ENCODE results near the gene MUTYH. TPM values are rescaled to one million over a fixed set of nuclear protein-coding genes. Genes with fewer than 3 reads are reported as not detected.
"Not testable (repeated sequence)": the region's sequence is repeated elsewhere in the genome, so short reads cannot be mapped to it uniquely, and the experiment has no call there.

MUTYH gene
- total and polyA plus RNA-seq, 2 donors = 25.5 to 37.3 TPM

DNA sequence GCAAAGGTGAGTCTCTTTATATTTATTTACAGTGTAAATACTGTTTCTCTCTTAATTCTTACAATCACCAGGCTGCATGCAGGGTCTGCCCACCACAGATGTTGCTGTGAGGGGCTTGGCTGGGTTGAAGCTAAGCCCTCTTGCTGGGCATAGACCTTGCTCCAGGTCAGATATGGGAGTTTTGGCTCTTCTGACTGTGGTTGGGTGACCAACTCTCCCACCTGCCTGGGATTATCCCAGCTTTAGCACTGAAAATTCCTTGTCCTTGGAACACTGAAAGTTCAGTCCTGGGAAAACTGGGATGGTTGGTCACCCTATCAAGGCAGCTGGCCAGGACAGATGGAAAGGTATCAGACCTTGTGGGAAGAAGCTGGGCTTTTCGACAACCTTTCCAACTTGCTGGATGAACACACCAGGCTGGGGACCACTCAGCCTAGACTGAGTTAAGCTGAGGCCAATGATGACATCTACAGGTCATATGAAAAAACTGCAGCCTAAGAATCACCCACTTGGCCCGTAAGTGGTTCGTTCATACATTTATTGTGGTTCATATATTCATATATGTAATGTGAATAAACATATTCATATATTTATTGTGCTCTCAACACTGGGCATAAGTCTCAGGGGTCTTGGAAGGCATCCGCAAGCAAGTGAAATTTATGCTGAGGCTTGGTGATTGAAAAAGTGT lies 40.1 kb downstream of the MUTYH start:
- Histone ChIP-seq H3K27me3 (ENCODE audit: control insufficient read depth in 2 of 2, insufficient read depth in 1 of 2, low read length in 1 of 2) (no peaks in the 10 kb centered on the region), H3K27ac (ENCODE audit: low read depth in 1 of 2, low read length in 1 of 2) (no peak overlapping the region), H3K36me3 (ENCODE audit: control insufficient read depth in 2 of 2, insufficient read depth in 2 of 2, low read length in 1 of 2) (no peaks in the 10 kb centered on the region), H3K4me3 (ENCODE audit: low read length in 2 of 2) (no peak overlapping the region), H3K9me3 (ENCODE audit: control insufficient read depth in 2 of 2, insufficient read depth in 1 of 2, low read length in 1 of 2) (no peaks in the 10 kb centered on the region), H3K4me1 (ENCODE audit: control insufficient read depth in 2 of 2, insufficient read depth in 2 of 2, low read length in 2 of 2) (peaks cover 8 to 18% of the 10 kb centered on the region in 2 donors)
- DNase-seq (ENCODE audit: low read depth in 6 of 9, low spot score in 9 of 9) = peak in 7 of 9 donors; percentile 42 to 78 (median 53)
- 29% methylated on average over 4 of the region's 4 CpGs for WGBS

DNA sequence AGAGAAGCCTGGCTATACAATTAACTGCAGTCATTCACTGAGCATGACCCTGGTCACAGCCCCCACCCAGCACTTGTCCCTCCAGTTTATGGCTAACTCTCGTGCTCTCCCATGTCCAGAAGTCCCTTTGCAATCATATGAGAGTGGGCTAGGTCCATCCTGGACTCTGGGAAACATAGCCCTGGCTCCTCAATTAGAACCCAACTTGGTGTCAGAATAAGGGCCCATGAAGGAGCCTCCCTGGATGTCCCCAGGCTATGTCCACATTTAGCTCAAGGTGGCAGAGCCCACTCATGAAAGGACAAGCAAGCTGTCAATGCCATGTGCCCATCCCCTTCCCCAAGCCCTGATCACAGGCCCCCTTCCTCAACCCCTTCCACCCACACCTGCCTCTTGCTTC lies 40.9 kb downstream of the MUTYH start:
- Histone ChIP-seq H3K9me3 (ENCODE audit: control insufficient read depth in 2 of 2, insufficient read depth in 1 of 2, low read length in 1 of 2) (no peaks in the 10 kb centered on the region), H3K27ac (ENCODE audit: low read depth in 1 of 2, low read length in 1 of 2) (no peak overlapping the region), H3K4me3 (ENCODE audit: low read length in 2 of 2) (no peak overlapping the region), H3K36me3 (ENCODE audit: control insufficient read depth in 2 of 2, insufficient read depth in 2 of 2, low read length in 1 of 2) (no peaks in the 10 kb centered on the region), H3K27me3 (ENCODE audit: control insufficient read depth in 2 of 2, insufficient read depth in 1 of 2, low read length in 1 of 2) (no peaks in the 10 kb centered on the region), H3K4me1 (ENCODE audit: control insufficient read depth in 2 of 2, insufficient read depth in 2 of 2, low read length in 2 of 2) (peaks cover 3 to 10% of the 10 kb centered on the region in 2 donors)
- DNase-seq (ENCODE audit: low read depth in 6 of 9, low spot score in 9 of 9) = no peak
- WGBS = 90% methylated on average over 1 of the region's 1 CpG

DNA sequence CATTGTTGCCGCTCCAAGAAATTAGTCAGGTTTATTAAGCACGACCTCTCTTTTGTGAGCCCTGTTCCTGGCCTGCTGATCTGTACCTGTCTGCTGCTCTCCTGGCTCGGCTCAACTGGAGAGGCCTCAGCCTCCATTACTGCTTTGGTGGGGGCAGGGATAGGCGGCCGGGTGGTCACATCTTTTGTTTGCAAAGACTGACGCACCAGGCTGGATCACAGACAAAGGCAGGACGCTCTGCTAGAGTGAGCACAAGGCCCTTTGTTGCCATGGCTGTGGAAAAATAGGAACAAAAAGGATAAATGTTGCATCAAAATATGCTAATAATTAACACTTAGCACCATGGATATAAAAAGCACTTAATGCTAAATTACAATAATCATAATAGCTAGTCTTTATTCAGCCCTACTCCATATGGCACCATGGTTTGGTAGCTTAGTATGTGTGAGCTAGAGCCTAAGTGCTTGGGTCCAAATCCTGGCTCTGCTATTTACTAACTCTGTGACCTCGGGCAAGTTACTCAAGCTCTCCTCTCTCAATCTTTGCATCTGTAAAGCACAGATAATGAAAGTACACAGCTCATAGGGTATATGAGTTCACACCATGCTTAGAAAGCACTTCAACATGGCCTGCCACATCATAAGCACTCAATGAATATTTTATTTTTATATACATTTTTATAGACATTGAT lies 42.4 kb downstream of the MUTYH start:
- H3K27ac ChIP-seq (ENCODE audit: low read depth in 1 of 2, low read length in 1 of 2) = no peak overlapping the region
- no peaks in the 10 kb centered on the region for H3K27me3 ChIP-seq (ENCODE audit: control insufficient read depth in 2 of 2, insufficient read depth in 1 of 2, low read length in 1 of 2)
- no peaks in the 10 kb centered on the region for H3K9me3 ChIP-seq (ENCODE audit: control insufficient read depth in 2 of 2, insufficient read depth in 1 of 2, low read length in 1 of 2)
- WGBS = 97% methylated on average over 8 of the region's 8 CpGs
- H3K36me3 ChIP-seq (ENCODE audit: control insufficient read depth in 2 of 2, insufficient read depth in 2 of 2, low read length in 1 of 2) = no peaks in the 10 kb centered on the region
- peaks cover under 1 to 2% of the 10 kb centered on the region in 2 donors for H3K4me1 ChIP-seq (ENCODE audit: control insufficient read depth in 2 of 2, insufficient read depth in 2 of 2, low read length in 2 of 2)
- DNase-seq (ENCODE audit: low read depth in 6 of 9, low spot score in 9 of 9) = no peak
- H3K4me3 ChIP-seq (ENCODE audit: low read length in 2 of 2) = no peak overlapping the region

DNA sequence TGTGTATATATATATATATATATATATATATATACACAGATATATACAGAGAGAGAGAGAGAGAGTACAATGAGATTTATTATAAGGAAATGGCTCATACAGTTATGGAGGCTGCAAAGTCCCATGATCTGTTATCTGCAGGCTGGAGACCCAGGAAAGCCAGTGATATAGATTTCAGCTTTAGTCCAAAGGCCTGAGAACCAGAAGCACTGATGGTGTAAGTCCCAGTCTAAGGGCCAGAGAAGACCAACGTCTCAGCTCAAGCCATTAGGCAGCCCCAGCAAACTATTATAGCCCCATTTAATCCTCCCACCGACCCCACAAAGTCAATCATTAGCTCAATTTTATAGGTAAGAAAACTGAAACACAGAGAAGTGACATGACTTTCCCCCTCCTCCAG lies 48.5 kb downstream of the MUTYH start:
- no peaks in the 10 kb centered on the region for H3K27me3 ChIP-seq (ENCODE audit: control insufficient read depth in 2 of 2, insufficient read depth in 1 of 2, low read length in 1 of 2)
- H3K4me1 ChIP-seq (ENCODE audit: control insufficient read depth in 2 of 2, insufficient read depth in 2 of 2, low read length in 2 of 2) = no peaks in the 10 kb centered on the region
- no peak for DNase-seq (ENCODE audit: low read depth in 6 of 9, low spot score in 9 of 9)
- H3K27ac ChIP-seq (ENCODE audit: low read depth in 1 of 2, low read length in 1 of 2) = no peak overlapping the region
- no peaks in the 10 kb centered on the region for H3K9me3 ChIP-seq (ENCODE audit: control insufficient read depth in 2 of 2, insufficient read depth in 1 of 2, low read length in 1 of 2)
- WGBS = 93% methylated on average over 2 of the region's 2 CpGs
- no peak overlapping the region for H3K4me3 ChIP-seq (ENCODE audit: low read length in 2 of 2)
- no peaks in the 10 kb centered on the region for H3K36me3 ChIP-seq (ENCODE audit: control insufficient read depth in 2 of 2, insufficient read depth in 2 of 2, low read length in 1 of 2)

GRCh38 chr1:45291002-45291401 lies 49.2 kb downstream of the MUTYH start:
- not testable (repeated sequence) for H3K27ac ChIP-seq (ENCODE audit: low read depth in 1 of 2, low read length in 1 of 2); H3K4me1 ChIP-seq (ENCODE audit: control insufficient read depth in 2 of 2, insufficient read depth in 2 of 2, low read length in 2 of 2); H3K36me3 ChIP-seq (ENCODE audit: control insufficient read depth in 2 of 2, insufficient read depth in 2 of 2, low read length in 1 of 2); DNase-seq (ENCODE audit: low read depth in 6 of 9, low spot score in 9 of 9); H3K9me3 ChIP-seq (ENCODE audit: control insufficient read depth in 2 of 2, insufficient read depth in 1 of 2, low read length in 1 of 2); H3K4me3 ChIP-seq (ENCODE audit: low read length in 2 of 2); H3K27me3 ChIP-seq (ENCODE audit: control insufficient read depth in 2 of 2, insufficient read depth in 1 of 2, low read length in 1 of 2)
- 87% methylated on average over 6 of the region's 6 CpGs for WGBS

DNA sequence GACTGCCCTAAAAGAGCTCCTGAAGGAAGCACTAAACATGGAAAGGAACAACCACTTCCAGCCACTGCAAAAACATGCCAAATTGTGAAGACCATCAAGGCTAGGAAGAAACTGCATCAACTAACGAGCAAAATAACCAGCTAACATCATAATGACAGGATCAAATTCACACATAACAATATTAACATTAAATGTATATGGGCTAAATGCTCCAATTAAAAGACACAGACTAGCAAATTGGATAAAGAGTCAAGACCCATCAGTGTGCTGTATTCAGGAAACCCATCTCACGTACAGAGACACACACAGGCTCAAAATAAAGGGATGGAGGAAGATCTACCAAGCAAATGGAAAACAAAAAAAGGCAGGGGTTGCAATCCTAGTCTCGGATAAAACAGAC lies 53.7 kb downstream of the MUTYH start:
- WGBS = 88% methylated on average over 2 of the region's 3 CpGs
- H3K4me3 ChIP-seq (ENCODE audit: low read length in 2 of 2); H3K9me3 ChIP-seq (ENCODE audit: control insufficient read depth in 2 of 2, insufficient read depth in 1 of 2, low read length in 1 of 2); DNase-seq (ENCODE audit: low read depth in 6 of 9, low spot score in 9 of 9); H3K27ac ChIP-seq (ENCODE audit: low read depth in 1 of 2, low read length in 1 of 2); H3K27me3 ChIP-seq (ENCODE audit: control insufficient read depth in 2 of 2, insufficient read depth in 1 of 2, low read length in 1 of 2); H3K36me3 ChIP-seq (ENCODE audit: control insufficient read depth in 2 of 2, insufficient read depth in 2 of 2, low read length in 1 of 2); H3K4me1 ChIP-seq (ENCODE audit: control insufficient read depth in 2 of 2, insufficient read depth in 2 of 2, low read length in 2 of 2): not testable (repeated sequence)

DNA sequence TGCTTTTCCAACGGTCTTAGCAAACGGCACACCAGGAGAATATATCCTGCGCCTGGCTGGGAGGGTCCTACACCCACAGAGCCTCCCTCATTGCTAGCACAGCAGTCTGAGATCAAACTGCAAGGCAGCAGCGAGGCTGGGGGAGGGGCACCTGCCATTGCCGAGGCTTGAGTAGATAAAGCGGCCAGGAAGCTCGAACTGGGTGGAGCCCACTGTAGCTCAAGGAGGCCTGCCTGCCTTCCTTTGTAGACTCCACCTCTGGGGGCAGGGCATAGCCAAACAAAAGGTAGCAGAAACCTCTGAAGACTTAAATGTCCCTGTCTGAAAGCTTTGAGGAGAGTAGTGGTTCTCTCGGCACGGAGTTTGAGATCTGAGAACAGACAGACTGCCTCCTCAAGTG lies 55.4 kb downstream of the MUTYH start:
- WGBS = 97% methylated on average over 9 of the region's 9 CpGs

DNA sequence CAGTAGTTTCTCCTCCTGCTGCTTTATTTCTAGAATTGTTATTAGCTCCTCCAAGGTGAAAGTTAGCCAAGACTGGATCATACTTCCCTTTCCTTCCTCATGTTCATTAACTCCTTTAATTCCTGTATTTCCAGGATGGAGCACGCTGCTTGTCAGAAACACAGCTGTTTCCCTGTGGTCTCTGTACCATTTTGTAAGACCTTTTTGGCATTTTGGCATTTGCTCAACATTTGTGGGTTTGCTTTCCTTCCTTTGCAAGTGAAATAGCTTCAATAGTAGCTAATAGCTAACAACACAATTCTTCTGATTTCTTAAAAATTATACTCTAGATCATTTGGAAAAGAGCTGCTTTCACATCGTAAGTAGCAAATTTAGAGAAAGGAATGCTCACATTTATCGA lies 57.9 kb downstream of the MUTYH start:
- WGBS = 24% methylated on average over 3 of the region's 3 CpGs

More for the DNA sequence above, 55.4 kb downstream of the MUTYH start:
- not testable (repeated sequence) for DNase-seq (ENCODE audit: low read depth in 6 of 9, low spot score in 9 of 9); H3K4me3 ChIP-seq (ENCODE audit: low read length in 2 of 2); H3K27ac ChIP-seq (ENCODE audit: low read depth in 1 of 2, low read length in 1 of 2); H3K36me3 ChIP-seq (ENCODE audit: control insufficient read depth in 2 of 2, insufficient read depth in 2 of 2, low read length in 1 of 2); H3K27me3 ChIP-seq (ENCODE audit: control insufficient read depth in 2 of 2, insufficient read depth in 1 of 2, low read length in 1 of 2); H3K4me1 ChIP-seq (ENCODE audit: control insufficient read depth in 2 of 2, insufficient read depth in 2 of 2, low read length in 2 of 2); H3K9me3 ChIP-seq (ENCODE audit: control insufficient read depth in 2 of 2, insufficient read depth in 1 of 2, low read length in 1 of 2)

More for the DNA sequence above, 57.9 kb downstream of the MUTYH start:
- Histone ChIP-seq H3K9me3 (ENCODE audit: control insufficient read depth in 2 of 2, insufficient read depth in 1 of 2, low read length in 1 of 2) (peaks cover 0 to 5% of the 10 kb centered on the region in 2 donors), H3K36me3 (ENCODE audit: control insufficient read depth in 2 of 2, insufficient read depth in 2 of 2, low read length in 1 of 2) (no peaks in the 10 kb centered on the region), H3K27me3 (ENCODE audit: control insufficient read depth in 2 of 2, insufficient read depth in 1 of 2, low read length in 1 of 2) (no peaks in the 10 kb centered on the region), H3K4me1 (ENCODE audit: control insufficient read depth in 2 of 2, insufficient read depth in 2 of 2, low read length in 2 of 2) (no peaks in the 10 kb centered on the region), H3K4me3 (ENCODE audit: low read length in 2 of 2) (no peak overlapping the region), H3K27ac (ENCODE audit: low read depth in 1 of 2, low read length in 1 of 2) (no peak overlapping the region)
- no peak for DNase-seq (ENCODE audit: low read depth in 6 of 9, low spot score in 9 of 9)
